K562 (cell line): Measurements from ENCODE around the gene RMP24.

Experiments used
- CUX1 ChIP-seq: fragments of 200-800 bp; sonication (Bioruptor generic); IDR thresholded peaks from 2 replicates; pipeline ENCODE4 v1.6.1; 2016; ENCODE audit warnings: missing genetic modification characterization, missing compliant biosample characterization
- FOXK2 ChIP-seq, 2 experiments: fragments of 450-650 bp; IDR thresholded peaks in 1 of 2; conservative IDR thresholded peaks in 1 of 2; 2 replicates each; pipeline ENCODE4 v1.6.1; 2016; ENCODE audit warnings: low read depth in 2 of 2, mild to moderate bottlenecking in 1 of 2
- RBM39 ChIP-seq: fragments of 200-400 bp; formaldehyde crosslinking; optimal IDR thresholded peaks from 2 replicates; pipeline ENCODE3; 2018; ENCODE audit warnings: low read depth, low read length
- REST ChIP-seq, 2 experiments: fragments of 450-650 bp; formaldehyde crosslinking in 1 of 2; IDR thresholded peaks; 2 replicates each; pipeline versions ENCODE4 v1.4.0 to v1.6.1; 2014 to 2020; ENCODE audit warnings: mild to moderate bottlenecking in 2 of 2, borderline replicate concordance in 1 of 2, low read depth in 1 of 2
- SAFB ChIP-seq: fragments of 200-400 bp; formaldehyde crosslinking; IDR thresholded peaks from 2 replicates; pipeline ENCODE4 v1.6.1; 2017; ENCODE audit warnings: low read depth, low read length, borderline replicate concordance
- SIX5 ChIP-seq, 2 experiments: IDR thresholded peaks; 2 replicates each; pipeline ENCODE4 v1.6.1; 2011; ENCODE audit warnings: low read length in 2 of 2, borderline replicate concordance in 1 of 2, low read depth in 1 of 2, mild to moderate bottlenecking in 1 of 2, moderate library complexity in 1 of 2; ENCODE audit not compliant: insufficient read depth in 1 of 2
- SREBF1 ChIP-seq: fragments of 150-350 bp; IDR thresholded peaks from 2 replicates; pipeline ENCODE4 v1.6.1; 2014; ENCODE audit warnings: antibody characterized with exemption, low read depth, low read length, borderline replicate concordance
- XRCC3 ChIP-seq: fragments of 450-650 bp; IDR thresholded peaks from 2 replicates; pipeline ENCODE4 v1.6.1; 2017; ENCODE audit warnings: mild to moderate bottlenecking, moderate library complexity
- ZBTB5 ChIP-seq: fragments of 450-650 bp; IDR thresholded peaks from 2 replicates; pipeline ENCODE4 v1.6.1; 2017; ENCODE audit warnings: antibody characterized with exemption
- ZNF140 ChIP-seq: fragments of 250-450 bp; sonication (Bioruptor Pico); IDR thresholded peaks from 2 replicates; pipeline ENCODE4 v1.8.0; 2021; ENCODE audit warnings: moderate library complexity, mild to moderate bottlenecking, inconsistent platforms
- ZNF23 ChIP-seq: fragments of 250-450 bp; sonication (Bioruptor Pico); IDR thresholded peaks from 2 replicates; pipeline ENCODE4 v1.4.0; 2020; ENCODE audit warnings: mild to moderate bottlenecking

The RMP24 gene

GRCh38 chr18:35972197-35973000 is at the start of gene RMP24 (continued):
- TF ChIP-seq REST (IDR thresholded peaks at IDR 0.05; ENCODE audit: borderline replicate concordance) (no peak), REST (CRISPR knock-in tag; IDR thresholded peaks at IDR 0.05; ENCODE audit: low read depth) (no peak), ZNF140 (CRISPR knock-in tag) (no peak), SAFB (no peak), ZBTB5 (no peak), SIX5 (IDR thresholded peaks at IDR 0.05; ENCODE audit: borderline replicate concordance in 1 of 2, insufficient read depth in 1 of 2, low read depth in 1 of 2, low read length in 2 of 2) (peak; percentile 44 to 50; a peak in 2 of 4 replicates), RBM39 (no peak), XRCC3 (no peak), FOXK2 (conservative IDR thresholded peaks at IDR 0.05 in 1 of 2, IDR thresholded peaks at IDR 0.05 in 1 of 2; ENCODE audit: low read depth in 2 of 2) (peak; percentile 80 to 89), ZNF23 (CRISPR knock-in tag) (no peak), CUX1 (CRISPR knock-in tag) (no peak), SREBF1 (no peak)
